ENCODE results near the gene CCSER1.

The CCSER1 gene

GRCh38 chr4:90718931-90719330, 591.7 kb downstream of the CCSER1 start:
- ChIA-PET POLR2A (no interaction called here), CTCF (no interaction called here)
- no peak for DNase-seq (ENCODE audit: extremely low spot score)
- TF ChIP-seq, protein P1, sequence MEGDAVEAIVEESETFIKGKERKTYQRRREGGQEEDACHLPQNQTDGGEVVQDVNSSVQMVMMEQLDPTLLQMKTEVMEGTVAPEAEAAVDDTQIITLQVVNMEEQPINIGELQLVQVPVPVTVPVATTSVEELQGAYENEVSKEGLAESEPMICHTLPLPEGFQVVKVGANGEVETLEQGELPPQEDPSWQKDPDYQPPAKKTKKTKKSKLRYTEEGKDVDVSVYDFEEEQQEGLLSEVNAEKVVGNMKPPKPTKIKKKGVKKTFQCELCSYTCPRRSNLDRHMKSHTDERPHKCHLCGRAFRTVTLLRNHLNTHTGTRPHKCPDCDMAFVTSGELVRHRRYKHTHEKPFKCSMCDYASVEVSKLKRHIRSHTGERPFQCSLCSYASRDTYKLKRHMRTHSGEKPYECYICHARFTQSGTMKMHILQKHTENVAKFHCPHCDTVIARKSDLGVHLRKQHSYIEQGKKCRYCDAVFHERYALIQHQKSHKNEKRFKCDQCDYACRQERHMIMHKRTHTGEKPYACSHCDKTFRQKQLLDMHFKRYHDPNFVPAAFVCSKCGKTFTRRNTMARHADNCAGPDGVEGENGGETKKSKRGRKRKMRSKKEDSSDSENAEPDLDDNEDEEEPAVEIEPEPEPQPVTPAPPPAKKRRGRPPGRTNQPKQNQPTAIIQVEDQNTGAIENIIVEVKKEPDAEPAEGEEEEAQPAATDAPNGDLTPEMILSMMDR (IDR thresholded peaks at IDR 0.05; ENCODE audit: control extremely low read depth, extremely low read depth, low read depth, missing control alignments), result no peak

DNA sequence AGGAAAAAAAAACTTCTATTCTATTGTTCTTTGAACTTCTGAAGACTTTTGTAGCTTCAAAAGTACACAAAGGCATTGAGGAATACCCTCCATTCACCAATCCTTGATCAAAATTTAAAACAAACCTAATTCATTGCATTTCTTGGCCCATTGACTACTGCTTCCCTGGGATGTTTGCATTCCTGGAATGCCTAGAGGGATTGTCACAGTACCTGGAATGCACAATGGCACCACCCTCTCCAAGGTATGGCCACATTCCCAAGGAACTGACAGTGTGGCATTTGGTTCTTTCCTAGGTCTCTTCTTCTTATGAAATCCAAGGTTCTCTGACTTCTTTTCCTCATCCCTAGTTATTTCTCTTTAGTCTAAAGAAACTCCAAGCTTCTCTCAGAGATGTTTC, 600.7 kb downstream of the CCSER1 start:
- POLR2A ChIA-PET, result no interaction called here
- CTCF ChIA-PET, result interaction anchor here (1.0 kb wide), 1 partner anchor 26 kb away, joined by 3 read pairs; no protein-coding TSS in a partner anchor
- TF ChIP-seq, protein P1 (IDR thresholded peaks at IDR 0.05; ENCODE audit: control extremely low read depth, extremely low read depth, low read depth, missing control alignments), result no peak
- DNase-seq (ENCODE audit: extremely low spot score), result no peak

GRCh38 chr4:90730752-90731151, 603.6 kb downstream of the CCSER1 start:
- CTCF ChIA-PET, result no interaction called here
- TF ChIP-seq, protein P1 (IDR thresholded peaks at IDR 0.05; ENCODE audit: control extremely low read depth, extremely low read depth, low read depth, missing control alignments), result no peak
- no peak for DNase-seq (ENCODE audit: extremely low spot score)
- POLR2A ChIA-PET, result no interaction called here

- ChIA-PET POLR2A (no interaction called here), CTCF (no interaction called here)
- DNase-seq (ENCODE audit: extremely low spot score), result no peak
- TF ChIP-seq, protein P1 (IDR thresholded peaks at IDR 0.05; ENCODE audit: control extremely low read depth, extremely low read depth, low read depth, missing control alignments), result no peak
Measured at GRCh38 chr4:90733211-90733610, 606.0 kb downstream of the CCSER1 start.

GRCh38 chr4:90745176-90745575, 618.0 kb downstream of the CCSER1 start:
- DNase-seq (ENCODE audit: extremely low spot score), result no peak
- ChIA-PET POLR2A (no interaction called here), CTCF (no interaction called here)
- TF ChIP-seq, protein P1 (IDR thresholded peaks at IDR 0.05; ENCODE audit: control extremely low read depth, extremely low read depth, low read depth, missing control alignments), result no peak

GRCh38 chr4:90753068-90753467, 625.9 kb downstream of the CCSER1 start:
- no peak for DNase-seq (ENCODE audit: extremely low spot score)
- CTCF ChIA-PET, result interaction anchor here (1.4 kb wide), 1 partner anchor 25 kb away, joined by 3 read pairs; no protein-coding TSS in a partner anchor
- POLR2A ChIA-PET, result no interaction called here
- TF ChIP-seq, protein P1 (IDR thresholded peaks at IDR 0.05; ENCODE audit: control extremely low read depth, extremely low read depth, low read depth, missing control alignments), result no peak

DNA sequence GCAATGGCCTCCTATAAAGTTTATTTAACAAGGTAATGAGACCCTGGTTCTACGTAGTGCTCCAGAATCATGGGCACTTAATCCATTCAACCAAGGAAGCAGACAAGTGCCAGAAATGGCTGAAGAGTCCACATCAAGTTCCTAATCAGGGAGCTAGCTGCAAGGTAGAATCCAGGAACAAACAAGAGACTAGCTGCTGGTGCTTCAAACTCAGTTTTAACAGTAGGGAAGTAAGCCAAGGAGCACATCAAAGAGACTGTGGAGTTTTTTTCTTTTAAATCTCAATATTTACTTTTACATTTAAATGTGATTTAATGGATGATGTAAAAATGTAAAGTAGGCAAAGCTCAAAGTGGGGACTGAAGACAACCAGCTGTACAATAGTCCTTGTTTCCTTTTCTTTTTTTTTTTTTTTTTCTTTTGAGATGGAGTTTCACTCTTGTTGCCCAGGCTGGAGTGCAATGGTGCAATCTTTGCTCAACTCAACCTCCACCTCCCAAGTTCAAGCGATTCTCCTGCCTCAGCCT, 630.4 kb downstream of the CCSER1 start:
- ChIA-PET POLR2A (no interaction called here), CTCF (no interaction called here)
- TF ChIP-seq, protein P1 (IDR thresholded peaks at IDR 0.05; ENCODE audit: control extremely low read depth, extremely low read depth, low read depth, missing control alignments), result no peak
- no peak for DNase-seq (ENCODE audit: extremely low spot score)
